GM21576 (cell line): Measurements from ENCODE around the gene PM20D1.
"Not testable (repeated sequence)": the region's sequence is repeated elsewhere in the genome, so short reads cannot be mapped to it uniquely, and the experiment has no call there.

Experiments used
- ATAC-seq: cut with Tn5 transposase; IDR thresholded peaks from one replicate; pipeline ENCODE4 v1.9.1; 2021; ENCODE audit warnings: mild to moderate bottlenecking, moderate library complexity; ENCODE audit not compliant: unreplicated experiment

PM20D1 gene, protein sequence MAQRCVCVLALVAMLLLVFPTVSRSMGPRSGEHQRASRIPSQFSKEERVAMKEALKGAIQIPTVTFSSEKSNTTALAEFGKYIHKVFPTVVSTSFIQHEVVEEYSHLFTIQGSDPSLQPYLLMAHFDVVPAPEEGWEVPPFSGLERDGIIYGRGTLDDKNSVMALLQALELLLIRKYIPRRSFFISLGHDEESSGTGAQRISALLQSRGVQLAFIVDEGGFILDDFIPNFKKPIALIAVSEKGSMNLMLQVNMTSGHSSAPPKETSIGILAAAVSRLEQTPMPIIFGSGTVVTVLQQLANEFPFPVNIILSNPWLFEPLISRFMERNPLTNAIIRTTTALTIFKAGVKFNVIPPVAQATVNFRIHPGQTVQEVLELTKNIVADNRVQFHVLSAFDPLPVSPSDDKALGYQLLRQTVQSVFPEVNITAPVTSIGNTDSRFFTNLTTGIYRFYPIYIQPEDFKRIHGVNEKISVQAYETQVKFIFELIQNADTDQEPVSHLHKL

DNA sequence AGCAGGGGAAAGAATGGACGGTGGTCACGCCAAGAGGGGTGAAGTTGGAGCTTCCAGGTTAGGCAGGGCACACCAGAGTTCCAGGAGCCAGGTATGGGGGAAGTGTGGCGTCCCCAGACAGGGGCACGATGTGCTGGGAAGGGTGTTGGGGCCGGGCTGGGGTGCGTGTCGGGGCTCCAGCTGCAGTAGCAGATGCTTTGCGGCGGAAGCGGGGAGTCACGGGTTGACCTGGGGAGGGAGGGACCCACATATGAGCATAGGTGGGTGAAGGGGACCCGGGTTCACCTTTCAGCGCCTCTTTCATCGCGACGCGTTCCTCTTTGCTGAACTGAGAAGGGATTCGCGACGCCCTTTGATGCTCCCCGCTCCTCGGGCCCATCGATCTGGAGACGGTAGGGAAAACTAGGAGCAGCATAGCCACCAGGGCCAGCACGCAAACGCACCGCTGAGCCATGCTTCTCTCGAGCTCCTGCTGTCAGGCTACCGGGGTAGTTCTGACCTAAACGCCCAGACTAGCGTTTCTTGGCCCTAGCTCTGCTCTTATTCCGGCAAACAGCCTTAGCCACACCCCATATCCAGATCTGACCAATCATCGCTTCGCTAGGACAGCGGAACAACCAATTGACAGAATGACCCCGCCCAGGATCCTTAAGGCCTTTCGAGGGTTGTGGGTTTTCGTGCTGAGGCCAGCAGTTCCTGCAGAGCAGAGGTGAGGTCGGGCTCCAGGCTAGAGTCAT, at the start of gene PM20D1:
TSS of gene PM20D1 (minus strand) at position 514 of the 737 bp plus-strand sequence. CDS start at position 454, 60 bp downstream.
- peak; percentile 96 for ATAC-seq

DNA sequence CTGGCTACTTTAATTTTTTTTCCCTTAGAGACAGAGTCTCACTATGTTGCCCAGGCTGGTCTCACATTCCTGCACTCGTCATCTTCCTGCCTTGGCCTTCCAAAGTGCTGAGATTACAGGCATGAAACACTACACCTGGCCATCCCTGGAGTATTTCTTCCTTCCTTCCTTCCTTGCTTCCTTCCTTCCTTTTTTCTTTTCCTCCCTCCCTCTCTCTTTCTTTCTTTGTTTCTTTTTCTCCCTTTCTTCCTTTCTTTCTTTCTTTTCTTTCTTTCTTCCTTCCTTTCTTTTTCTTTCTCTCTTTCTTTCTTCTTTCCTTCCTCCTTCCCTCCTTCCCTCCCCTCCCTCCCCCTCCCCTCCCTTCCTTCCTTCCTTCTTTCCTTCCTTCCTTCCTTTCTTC, 46.4 kb upstream of the PM20D1 start:
- ATAC-seq = no peak

DNA sequence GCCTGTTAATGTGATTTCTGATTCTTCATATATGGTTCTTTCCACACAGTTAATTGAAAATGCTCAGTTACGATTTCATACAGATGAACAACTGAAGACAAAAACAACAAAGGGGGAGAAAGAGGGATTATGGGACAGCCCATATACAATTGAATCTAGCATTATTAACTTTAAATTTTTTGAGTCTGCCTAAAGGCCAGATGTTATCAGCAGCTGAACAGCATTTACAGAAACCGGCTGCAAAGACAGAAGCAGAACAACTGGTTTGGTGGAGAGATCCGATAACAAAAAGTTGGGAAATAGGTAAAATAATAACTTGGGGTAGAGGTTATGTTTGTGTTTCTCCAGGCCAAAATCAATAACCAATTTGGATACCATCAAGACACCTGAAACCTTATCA, 44.2 kb upstream of the PM20D1 start:
- ATAC-seq = not testable (repeated sequence)

DNA sequence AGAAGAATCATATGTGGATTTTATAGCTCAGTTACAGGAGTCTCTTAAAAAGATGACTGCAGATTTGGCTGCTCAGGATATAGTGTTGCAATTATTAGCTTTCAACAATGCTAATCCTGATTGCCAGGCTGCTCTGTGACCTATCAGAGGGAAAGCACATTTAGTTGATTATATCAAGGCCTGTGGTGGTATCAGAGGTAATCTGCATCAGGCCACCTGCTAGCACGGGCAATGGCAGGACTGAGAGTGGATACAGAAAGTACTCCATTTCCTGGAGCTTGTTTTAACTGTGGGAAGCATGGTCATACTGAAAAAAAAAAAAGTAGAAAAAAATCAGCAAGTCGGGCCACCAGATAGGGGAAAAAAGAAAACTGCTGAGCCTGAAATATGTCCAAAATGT, 42.2 kb upstream of the PM20D1 start:
- not testable (repeated sequence) for ATAC-seq

DNA sequence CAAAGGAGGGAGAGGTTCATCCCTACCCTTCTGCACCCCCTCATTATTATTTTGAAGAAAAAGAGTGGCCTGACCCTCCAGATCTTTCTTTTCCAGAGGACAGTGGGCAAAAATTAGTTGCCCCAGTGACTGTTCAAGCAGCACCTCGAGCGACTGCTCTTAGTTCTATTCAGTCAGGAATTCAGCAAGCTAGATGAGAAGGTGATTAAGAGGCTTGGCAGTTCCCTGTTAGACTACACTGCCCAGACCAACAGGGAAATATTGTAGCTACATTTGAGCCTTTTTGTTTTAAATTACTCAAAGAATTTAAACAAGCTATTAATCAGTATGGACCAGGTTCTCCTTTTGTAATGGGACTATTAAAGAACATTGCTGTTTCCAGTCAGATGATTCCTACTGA, 41.5 kb upstream of the PM20D1 start:
- not testable (repeated sequence) for ATAC-seq

DNA sequence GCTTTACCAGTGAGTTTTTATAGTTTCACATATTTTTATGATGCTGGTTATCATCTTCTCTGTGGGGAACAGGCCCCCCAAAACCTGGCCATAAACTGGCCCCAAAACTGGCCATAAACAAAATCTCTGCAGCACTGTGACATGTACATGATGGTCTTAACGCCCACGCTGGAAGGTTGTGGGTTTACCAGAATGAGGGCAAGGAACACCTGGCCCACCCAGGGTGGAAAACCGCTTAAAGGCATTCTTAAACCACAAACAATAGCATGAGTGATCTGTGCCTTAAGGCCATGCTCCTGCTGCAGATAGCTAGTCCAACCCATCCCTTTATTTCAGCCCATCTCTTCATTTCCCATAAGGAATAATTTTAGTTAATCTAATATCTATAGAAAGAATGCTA, 40.7 kb upstream of the PM20D1 start:
- ATAC-seq = not testable (repeated sequence)

DNA sequence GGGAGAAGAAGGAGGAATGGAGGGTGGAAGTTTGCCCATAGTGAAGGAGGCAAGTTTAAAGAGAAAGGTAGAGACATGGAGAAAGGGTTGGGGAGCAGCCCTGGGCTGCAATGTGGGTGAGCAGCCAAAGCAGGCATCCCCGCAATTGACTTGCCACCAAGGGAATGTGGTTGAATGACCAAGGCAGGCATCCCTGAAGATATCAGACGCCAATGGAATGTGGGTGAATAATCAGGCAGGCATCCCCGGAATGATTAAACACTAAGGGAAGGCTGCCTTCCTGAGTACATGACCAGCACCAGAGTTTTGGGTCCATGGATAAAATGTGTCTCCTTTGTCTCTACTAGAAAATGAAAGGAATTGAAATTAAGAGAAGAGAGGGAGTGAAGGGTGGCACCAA, 39.8 kb upstream of the PM20D1 start:
- ATAC-seq = not testable (repeated sequence)

DNA sequence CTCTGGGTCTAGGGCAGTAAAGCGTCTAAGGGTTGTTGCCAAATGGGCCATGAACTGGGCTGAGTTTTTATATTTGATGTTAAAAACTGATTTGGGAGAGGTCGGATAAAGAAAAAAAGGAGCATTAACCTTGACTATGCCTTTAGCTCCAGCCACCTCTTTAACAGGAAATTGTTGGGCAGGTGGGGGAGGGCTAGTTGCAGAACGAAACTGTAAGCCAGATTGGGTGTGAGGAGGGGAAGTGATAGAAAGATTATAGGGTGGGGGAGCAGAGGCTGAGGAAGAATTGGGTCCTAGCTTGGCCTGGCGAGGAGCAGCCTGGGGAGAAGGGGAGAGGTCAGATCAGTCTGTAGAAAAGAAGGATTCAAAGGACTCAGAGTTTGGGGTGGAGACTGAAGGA, 39.1 kb upstream of the PM20D1 start:
- ATAC-seq = not testable (repeated sequence)

DNA sequence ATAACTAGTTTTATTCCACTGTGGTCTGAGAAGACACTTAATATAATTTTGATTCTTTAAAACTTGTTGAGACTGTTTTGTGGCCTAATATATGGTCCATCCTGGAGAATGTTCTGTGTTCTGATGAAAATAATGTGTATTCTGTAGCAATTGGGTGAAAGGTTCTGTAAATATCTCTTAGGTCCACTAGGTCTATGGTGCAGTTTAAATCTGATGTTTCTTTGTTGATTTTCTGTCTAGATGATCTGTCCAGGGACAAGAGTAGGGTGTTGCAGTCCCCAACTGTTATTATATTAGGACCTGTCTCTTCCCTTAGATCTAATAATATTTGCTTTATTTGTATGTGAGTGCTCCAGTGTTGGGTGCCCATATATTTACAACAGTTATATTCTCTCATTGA, 33.9 kb upstream of the PM20D1 start:
- ATAC-seq = no peak

DNA sequence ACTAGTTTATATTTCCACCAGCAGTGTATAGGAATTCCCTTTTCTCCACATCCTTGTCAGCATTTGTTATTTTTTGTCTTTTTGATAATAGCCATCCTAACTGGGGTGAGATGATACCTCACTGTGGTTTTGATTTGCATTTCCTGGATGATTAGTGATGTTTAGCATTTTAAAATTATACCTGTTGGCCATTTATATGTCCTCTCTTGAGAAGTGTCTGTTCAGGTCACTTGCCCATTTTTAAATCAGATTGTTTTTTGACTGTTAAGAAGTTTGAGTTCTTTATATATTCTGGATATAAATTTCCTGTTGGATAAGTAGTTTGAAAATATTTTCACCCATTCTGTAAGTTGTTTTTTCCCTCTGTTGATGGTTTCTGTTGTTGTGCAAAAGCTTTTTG, 31.0 kb upstream of the PM20D1 start:
- no peak for ATAC-seq

DNA sequence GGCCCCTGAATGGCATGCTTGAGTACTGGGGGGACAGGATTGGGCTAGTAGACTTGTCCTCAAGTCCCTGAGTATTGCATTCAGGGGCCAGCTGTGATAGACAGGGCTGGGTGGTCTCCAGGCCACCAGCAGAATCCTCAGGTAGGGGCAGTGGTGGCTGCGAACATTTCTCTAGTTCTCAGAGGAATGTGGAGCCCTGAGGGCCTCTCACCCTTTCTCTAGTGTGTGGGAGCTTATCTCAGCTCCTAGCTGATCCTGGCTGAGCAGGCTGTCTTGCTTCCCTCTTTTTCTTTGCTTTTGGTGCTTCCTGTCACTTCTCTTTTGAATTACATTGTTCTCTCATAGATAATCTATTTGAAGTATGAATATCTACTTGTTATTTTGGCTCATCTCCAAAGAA, 30.0 kb upstream of the PM20D1 start:
- no peak for ATAC-seq

DNA sequence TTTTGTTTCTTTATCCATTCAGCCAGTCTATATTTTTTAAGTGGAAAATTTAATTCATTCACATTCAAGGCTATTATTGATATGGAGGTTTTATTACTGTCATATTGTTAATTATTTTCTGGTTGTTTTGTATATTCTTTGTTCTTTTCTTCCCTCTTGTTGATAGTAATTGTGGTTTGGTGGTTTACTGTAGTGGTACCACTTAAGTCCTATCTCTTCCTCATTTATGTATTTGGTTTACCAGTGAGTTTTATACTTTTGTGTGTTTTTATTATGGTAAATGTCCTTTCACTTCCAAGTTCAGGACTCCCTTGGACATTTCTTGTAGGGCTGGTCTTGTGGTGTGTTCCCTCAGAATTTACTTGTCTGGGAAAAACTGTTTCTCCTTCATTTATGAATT, 28.1 kb upstream of the PM20D1 start:
- ATAC-seq = no peak

DNA sequence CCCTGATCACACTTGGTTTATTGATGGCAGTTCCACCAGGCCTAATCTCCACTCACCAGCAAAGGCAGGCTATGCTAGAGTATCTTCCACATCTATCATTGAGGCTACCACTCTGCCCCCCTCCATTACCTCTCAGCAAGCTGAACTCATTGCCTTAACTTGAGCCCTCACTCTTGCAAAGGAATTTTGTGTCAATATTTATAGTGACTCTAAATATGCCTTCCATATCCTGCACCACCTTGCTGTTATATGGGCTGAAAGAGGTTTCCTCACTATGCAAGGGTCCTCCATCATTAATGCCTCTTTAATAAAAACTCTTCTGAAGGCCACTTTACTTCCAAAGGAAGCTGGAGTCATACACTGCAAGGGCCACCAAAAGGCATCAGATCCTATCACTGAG, 23.2 kb upstream of the PM20D1 start:
- not testable (repeated sequence) for ATAC-seq

DNA sequence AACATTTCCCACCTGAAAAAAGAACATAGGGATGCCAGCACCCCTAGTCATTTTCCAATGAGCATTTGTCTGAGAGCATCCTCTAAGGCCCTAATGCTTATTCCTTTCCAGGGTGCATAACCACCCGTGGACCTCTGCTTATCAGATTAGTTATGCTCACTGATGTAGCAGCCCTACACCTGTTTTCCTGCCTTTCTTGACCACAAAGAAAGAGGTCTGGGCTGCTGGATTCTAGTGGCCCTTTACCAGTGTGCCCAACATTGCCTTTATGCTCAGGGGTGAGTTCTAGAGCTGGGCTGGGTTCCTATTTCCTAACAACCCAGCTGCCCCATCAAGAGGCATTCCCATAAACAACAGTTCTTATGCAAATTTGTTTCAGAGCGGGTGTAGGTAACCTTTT, 20.3 kb upstream of the PM20D1 start:
- no peak for ATAC-seq

DNA sequence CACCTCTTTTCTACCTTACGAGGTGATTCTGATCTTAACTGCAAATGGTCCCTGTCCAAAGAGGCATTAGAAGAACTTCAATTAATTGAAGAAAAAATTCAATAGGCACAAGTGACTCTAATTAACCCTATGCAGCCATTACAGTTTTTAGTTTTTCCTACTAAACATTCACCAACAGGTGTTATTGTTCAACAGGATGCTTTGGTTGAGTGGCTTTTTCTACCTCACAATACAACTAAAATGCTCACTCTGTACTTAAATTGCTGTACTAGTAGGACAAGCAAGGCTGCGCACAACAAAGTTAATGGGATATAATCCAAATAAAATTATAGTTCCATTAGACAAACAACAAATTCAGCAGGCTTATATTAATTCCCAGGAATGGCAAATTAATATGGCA, 11.6 kb upstream of the PM20D1 start:
- no peak for ATAC-seq

DNA sequence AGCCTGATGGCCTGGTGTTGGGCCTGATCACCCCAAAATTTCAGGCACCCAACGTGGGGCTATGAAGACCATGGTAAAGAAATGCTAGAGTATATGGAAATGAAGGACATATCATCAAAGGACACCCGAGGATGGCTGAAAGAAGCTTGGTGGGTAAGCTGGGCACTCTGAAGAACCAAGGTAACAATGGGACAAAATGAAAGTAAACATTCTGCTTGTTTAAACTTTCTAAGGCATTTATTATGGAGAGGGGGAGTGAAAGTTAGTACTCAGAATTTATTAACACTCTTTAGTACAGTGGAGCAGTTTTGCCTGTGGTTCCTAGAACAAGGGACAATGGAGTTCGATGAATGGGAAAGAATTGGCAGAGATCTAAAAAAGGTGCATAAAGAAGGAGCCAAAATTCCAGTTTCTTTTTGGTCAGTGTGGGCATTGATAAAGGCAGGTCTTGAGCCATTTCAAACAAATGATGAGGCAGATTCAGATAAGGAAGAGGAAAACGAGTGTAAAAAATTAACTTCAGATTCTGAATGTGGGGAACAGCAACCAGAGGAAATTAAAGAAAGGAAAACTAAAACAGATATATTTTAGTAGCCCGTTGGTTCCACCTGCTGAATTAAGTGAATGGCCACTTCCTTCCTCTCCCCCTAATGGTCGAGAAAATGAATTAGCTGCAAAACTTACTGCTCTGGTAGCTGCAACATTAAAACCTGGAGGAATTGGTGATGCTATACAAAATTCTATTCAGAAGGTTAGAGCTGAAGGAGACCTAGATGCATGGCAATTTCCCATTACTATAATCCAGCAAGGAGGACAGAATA, 8.4 kb upstream of the PM20D1 start:
- ATAC-seq = no peak

DNA sequence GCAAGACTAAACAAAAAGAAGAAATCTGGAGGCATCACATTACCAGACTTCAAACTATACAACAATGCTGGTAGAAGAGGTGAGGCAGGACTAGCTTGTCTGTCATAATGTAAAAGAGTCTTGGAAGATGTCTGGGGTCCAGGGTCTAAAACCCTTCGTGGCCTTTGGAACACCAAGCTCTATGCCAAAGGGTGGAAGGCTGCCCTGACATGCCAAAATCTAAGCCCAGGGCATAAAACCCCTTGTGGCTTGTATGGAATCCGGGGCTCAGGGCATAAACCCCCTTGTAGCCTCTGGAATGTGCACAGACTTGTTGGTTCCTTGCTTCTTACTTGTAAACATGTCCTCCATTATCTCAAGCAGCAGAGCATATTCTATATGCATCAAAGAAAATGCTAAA, 7.6 kb upstream of the PM20D1 start:
- ATAC-seq = not testable (repeated sequence)

DNA sequence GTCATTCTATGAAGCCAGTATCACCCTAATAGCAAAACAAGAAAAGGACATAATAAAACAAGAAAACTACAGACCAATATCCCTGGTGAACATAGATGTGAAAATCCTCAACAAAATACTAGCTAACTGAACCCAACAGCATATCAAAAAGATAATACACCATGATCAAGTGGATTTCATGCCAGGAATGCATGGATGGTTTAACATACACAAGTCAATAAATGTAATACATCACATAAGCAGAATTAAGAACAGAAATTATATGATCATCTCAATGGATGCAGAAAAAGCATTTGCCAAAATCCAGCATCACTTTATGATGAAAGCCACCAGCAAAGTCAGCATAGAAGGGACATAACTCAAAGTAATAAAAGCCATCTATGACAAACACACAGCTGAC, 6.5 kb upstream of the PM20D1 start:
- ATAC-seq = no peak

DNA sequence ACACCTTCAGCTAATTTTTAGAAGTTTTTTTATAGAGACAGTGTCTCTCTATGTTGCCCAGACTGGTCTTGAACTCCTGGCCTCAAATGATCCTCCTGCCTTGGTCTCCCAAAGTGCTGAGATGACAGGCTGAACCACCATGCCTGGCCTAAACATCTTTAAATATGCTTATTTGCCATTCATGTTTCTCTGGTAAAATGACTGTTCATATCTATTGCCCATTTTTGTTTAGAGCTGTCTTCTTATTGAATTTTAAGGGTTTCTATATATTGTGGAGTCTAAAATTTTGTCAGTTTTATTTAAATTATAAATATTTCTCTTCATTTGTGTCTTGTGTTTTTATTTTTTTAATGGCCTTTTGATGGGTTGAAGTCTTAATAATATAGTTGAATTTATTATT, 3.0 kb upstream of the PM20D1 start:
- ATAC-seq = no peak

DNA sequence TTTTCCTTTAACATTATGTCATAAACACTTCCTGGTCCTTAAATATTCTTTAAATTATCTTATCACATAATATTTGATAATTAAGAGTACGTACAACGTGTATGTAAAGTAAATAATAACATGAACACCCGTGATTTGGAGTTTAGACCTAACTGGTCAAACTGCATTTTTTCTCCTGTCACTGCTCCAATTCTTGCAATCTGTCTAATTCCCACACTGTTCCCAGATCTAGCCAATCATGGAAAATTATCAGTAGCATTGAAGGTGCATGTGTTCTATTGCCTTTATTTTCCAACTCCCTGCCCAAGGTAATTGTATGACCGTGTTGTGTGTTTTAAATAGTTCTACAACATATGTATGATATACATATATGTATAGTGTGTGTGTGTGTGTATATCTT, 2.1 kb upstream of the PM20D1 start:
- ATAC-seq = no peak
